Measurements from ENCODE around the gene DES. TPM values are rescaled to one million over a fixed set of nuclear protein-coding genes. Genes with fewer than 3 reads are reported as not detected.

Gene DES
- total and polyA plus RNA-seq, 7 experiments from 2014 or later, result 1.5 TPM; not detected in 6

- peaks cover 0 to 5% (median 0%) of the 10 kb centered on the region in 5 donors for H3K36me3 Mint-ChIP-seq
- Histone ChIP-seq H3K4me1 (ENCODE audit: control insufficient read depth in 2 of 2, insufficient read depth in 2 of 2, low read length in 2 of 2) (no peaks in the 10 kb centered on the region), H3K9me3 (ENCODE audit: control insufficient read depth in 2 of 3, low read length in 3 of 3) (no peaks in the 10 kb centered on the region), H3K27me3 (ENCODE audit: control insufficient read depth in 2 of 2, insufficient read depth in 2 of 2, low read length in 2 of 2) (peaks cover 0 to 4% of the 10 kb centered on the region in 2 donors), H3K27ac (ENCODE audit: low read depth, low read length) (no peak overlapping the region), H3K36me3 (ENCODE audit: control insufficient read depth in 2 of 3, insufficient read depth in 3 of 3, low read length in 3 of 3) (no peaks in the 10 kb centered on the region), H3K4me3 (ENCODE audit: low read length) (no peak overlapping the region)
- no peak overlapping the region for H3K4me3 Mint-ChIP-seq
- CTCF ChIA-PET, result no interaction called here
- H3K27me3 Mint-ChIP-seq, result peaks cover 25 to 52% (median 44%) of the 10 kb centered on the region in 5 donors
- peaks cover 0 to 5% (median 0%) of the 10 kb centered on the region in 7 donors for H3K4me1 Mint-ChIP-seq
- no peak overlapping the region for H3K27ac Mint-ChIP-seq
- ATAC-seq (no peak), DNase-seq (no peak)
- peaks cover 0 to 17% (median 4%) of the 10 kb centered on the region in 11 donors for H3K9me3 Mint-ChIP-seq
- POLR2A ChIA-PET, result no interaction called here
- intact Hi-C loops (cut with micrococcal nuclease), result no loop called here
Measured at GRCh38 chr2:219416235-219416602, 2.0 kb upstream of the DES start.

GRCh38 chr2:219416938-219417337 lies 1.2 kb upstream of the DES start:
- H3K4me3 Mint-ChIP-seq, result no peak overlapping the region
- H3K27ac ChIP-seq (ENCODE audit: low read depth, low read length), result no peak overlapping the region
- H3K27me3 ChIP-seq (ENCODE audit: control insufficient read depth in 2 of 2, insufficient read depth in 2 of 2, low read length in 2 of 2), result peaks cover 0 to 4% of the 10 kb centered on the region in 2 donors
- no peaks in the 10 kb centered on the region for H3K9me3 ChIP-seq (ENCODE audit: control insufficient read depth in 2 of 3, low read length in 3 of 3)
- H3K4me3 ChIP-seq (ENCODE audit: low read length), result no peak overlapping the region
- POLR2A ChIA-PET, result no interaction called here
- H3K36me3 ChIP-seq (ENCODE audit: control insufficient read depth in 2 of 3, insufficient read depth in 3 of 3, low read length in 3 of 3), result no peaks in the 10 kb centered on the region
- no peak overlapping the region for H3K27ac Mint-ChIP-seq
- H3K9me3 Mint-ChIP-seq, result peaks cover 0 to 11% (median 4%) of the 10 kb centered on the region in 11 donors
- no peak for DNase-seq
- CTCF ChIA-PET, result interaction anchor here (0.6 kb wide), 1 partner anchor 621 kb away, joined by 3 read pairs; no protein-coding TSS in a partner anchor
- H3K4me1 Mint-ChIP-seq, result peaks cover 0 to 5% (median 0%) of the 10 kb centered on the region in 7 donors
- H3K36me3 Mint-ChIP-seq, result peaks cover 0 to 5% (median 0%) of the 10 kb centered on the region in 5 donors
- no peak for ATAC-seq
- no peaks in the 10 kb centered on the region for H3K4me1 ChIP-seq (ENCODE audit: control insufficient read depth in 2 of 2, insufficient read depth in 2 of 2, low read length in 2 of 2)
- intact Hi-C loops (cut with micrococcal nuclease), result no loop called here
- H3K27me3 Mint-ChIP-seq, result peaks cover 27 to 52% (median 43%) of the 10 kb centered on the region in 5 donors

GRCh38 chr2:219417374-219417773 lies 803 bp upstream of the DES start:
- H3K4me3 Mint-ChIP-seq, result no peak overlapping the region
- peaks cover 0 to 5% (median 0%) of the 10 kb centered on the region in 7 donors for H3K4me1 Mint-ChIP-seq
- ATAC-seq (no peak), DNase-seq (no peak)
- H3K27me3 Mint-ChIP-seq, result peaks cover 27 to 50% (median 41%) of the 10 kb centered on the region in 5 donors
- peaks cover 0 to 6% of the 10 kb centered on the region in 2 donors for H3K27me3 ChIP-seq (ENCODE audit: control insufficient read depth in 2 of 2, insufficient read depth in 2 of 2, low read length in 2 of 2)
- ChIA-PET POLR2A (no interaction called here), CTCF (interaction anchor here (0.6 kb wide), 1 partner anchor 621 kb away, joined by 3 read pairs; no protein-coding TSS in a partner anchor)
- no peaks in the 10 kb centered on the region for H3K9me3 ChIP-seq (ENCODE audit: control insufficient read depth in 2 of 3, low read length in 3 of 3)
- no peak overlapping the region for H3K27ac ChIP-seq (ENCODE audit: low read depth, low read length)
- H3K4me1 ChIP-seq (ENCODE audit: control insufficient read depth in 2 of 2, insufficient read depth in 2 of 2, low read length in 2 of 2), result no peaks in the 10 kb centered on the region
- H3K4me3 ChIP-seq (ENCODE audit: low read length), result no peak overlapping the region
- H3K27ac Mint-ChIP-seq, result no peak overlapping the region
- H3K9me3 Mint-ChIP-seq, result peaks cover 0 to 9% (median 1%) of the 10 kb centered on the region in 11 donors
- peaks cover 0 to 5% (median 0%) of the 10 kb centered on the region in 5 donors for H3K36me3 Mint-ChIP-seq
- no peaks in the 10 kb centered on the region for H3K36me3 ChIP-seq (ENCODE audit: control insufficient read depth in 2 of 3, insufficient read depth in 3 of 3, low read length in 3 of 3)
- intact Hi-C loops (cut with micrococcal nuclease), result no loop called here

GRCh38 chr2:219419012-219419324 lies 791 bp downstream of the DES start:
- no peaks in the 10 kb centered on the region for H3K36me3 ChIP-seq (ENCODE audit: control insufficient read depth in 2 of 3, insufficient read depth in 3 of 3, low read length in 3 of 3)
- intact Hi-C loops (cut with micrococcal nuclease), result no loop called here
- Mint-ChIP-seq H3K4me1 (peaks cover 0 to 5% (median 0%) of the 10 kb centered on the region in 7 donors), H3K27me3 (peaks cover 14 to 43% (median 27%) of the 10 kb centered on the region in 5 donors), H3K27ac (no peak overlapping the region), H3K4me3 (peak overlapping the region in 2 of 10 donors; percentile 18 to 64), H3K9me3 (peaks cover 0 to 2% (median 0%) of the 10 kb centered on the region in 11 donors), H3K36me3 (no peaks in the 10 kb centered on the region)
- H3K4me1 ChIP-seq (ENCODE audit: control insufficient read depth in 2 of 2, insufficient read depth in 2 of 2, low read length in 2 of 2), result no peaks in the 10 kb centered on the region
- ATAC-seq, result no peak
- H3K9me3 ChIP-seq (ENCODE audit: control insufficient read depth in 2 of 3, low read length in 3 of 3), result no peaks in the 10 kb centered on the region
- peaks cover 0 to 4% of the 10 kb centered on the region in 2 donors for H3K27me3 ChIP-seq (ENCODE audit: control insufficient read depth in 2 of 2, insufficient read depth in 2 of 2, low read length in 2 of 2)
- H3K4me3 ChIP-seq (ENCODE audit: low read length), result no peak overlapping the region
- DNase-seq, result no peak
- CTCF ChIA-PET, result interaction anchor here (1.2 kb wide), 1 partner anchor 124 kb away, joined by 3 read pairs; no protein-coding TSS in a partner anchor
- H3K27ac ChIP-seq (ENCODE audit: low read depth, low read length), result no peak overlapping the region
- POLR2A ChIA-PET, result no interaction called here

GRCh38 chr2:219419331-219420197 lies 1.4 kb downstream of the DES start:
- Mint-ChIP-seq H3K27me3 (peaks cover 14 to 43% (median 27%) of the 10 kb centered on the region in 5 donors), H3K36me3 (no peaks in the 10 kb centered on the region), H3K4me3 (peak overlapping the region in 2 of 10 donors; percentile 18 to 64), H3K9me3 (peaks cover 0 to 2% (median 0%) of the 10 kb centered on the region in 11 donors), H3K4me1 (peaks cover 0 to 5% (median 0%) of the 10 kb centered on the region in 7 donors), H3K27ac (no peak overlapping the region)
- DNase-seq, result no peak
- Histone ChIP-seq H3K36me3 (ENCODE audit: control insufficient read depth in 2 of 3, insufficient read depth in 3 of 3, low read length in 3 of 3) (no peaks in the 10 kb centered on the region), H3K9me3 (ENCODE audit: control insufficient read depth in 2 of 3, low read length in 3 of 3) (no peaks in the 10 kb centered on the region), H3K27ac (ENCODE audit: low read depth, low read length) (no peak overlapping the region), H3K27me3 (ENCODE audit: control insufficient read depth in 2 of 2, insufficient read depth in 2 of 2, low read length in 2 of 2) (peaks cover 0 to 4% of the 10 kb centered on the region in 2 donors), H3K4me1 (ENCODE audit: control insufficient read depth in 2 of 2, insufficient read depth in 2 of 2, low read length in 2 of 2) (no peaks in the 10 kb centered on the region), H3K4me3 (ENCODE audit: low read length) (no peak overlapping the region)
- ChIA-PET POLR2A (no interaction called here), CTCF (interaction anchor here (1.2 kb wide), 1 partner anchor 124 kb away, joined by 3 read pairs; no protein-coding TSS in a partner anchor)
- intact Hi-C loops (cut with micrococcal nuclease), result no loop called here
- ATAC-seq, result peak; percentile 49

- no peak for DNase-seq
- Mint-ChIP-seq H3K9me3 (peaks cover 0 to 2% (median 0%) of the 10 kb centered on the region in 11 donors), H3K27me3 (peaks cover 9 to 36% (median 27%) of the 10 kb centered on the region in 5 donors), H3K4me3 (no peak overlapping the region), H3K36me3 (no peaks in the 10 kb centered on the region), H3K27ac (no peak overlapping the region), H3K4me1 (peaks cover 0 to 5% (median 0%) of the 10 kb centered on the region in 7 donors)
- H3K27me3 ChIP-seq (ENCODE audit: control insufficient read depth in 2 of 2, insufficient read depth in 2 of 2, low read length in 2 of 2), result peaks cover 0 to 4% of the 10 kb centered on the region in 2 donors
- intact Hi-C loops (cut with micrococcal nuclease), result no loop called here
- H3K36me3 ChIP-seq (ENCODE audit: control insufficient read depth in 2 of 3, insufficient read depth in 3 of 3, low read length in 3 of 3), result no peaks in the 10 kb centered on the region
- H3K4me3 ChIP-seq (ENCODE audit: low read length), result no peak overlapping the region
- no peaks in the 10 kb centered on the region for H3K4me1 ChIP-seq (ENCODE audit: control insufficient read depth in 2 of 2, insufficient read depth in 2 of 2, low read length in 2 of 2)
- no peaks in the 10 kb centered on the region for H3K9me3 ChIP-seq (ENCODE audit: control insufficient read depth in 2 of 3, low read length in 3 of 3)
- CTCF ChIA-PET, result no interaction called here
- no peak for ATAC-seq
- no peak overlapping the region for H3K27ac ChIP-seq (ENCODE audit: low read depth, low read length)
- POLR2A ChIA-PET, result no interaction called here
Measured at GRCh38 chr2:219420687-219421086, 2.5 kb downstream of the DES start.

Data from naive thymus-derived CD4-positive, alpha-beta T cell (primary cell).